Gastrocnemius medialis (tissue), 4 donors: ENCODE data around the gene PDE4D. TPM values are rescaled to one million over a fixed set of nuclear protein-coding genes. Genes with fewer than 3 reads are reported as not detected.

Source experiments
- ATAC-seq, 2 donors: fragments of 150-250 bp; one replicate each; pipeline ENCODE4 v1.9.1; 2016
- DNase-seq, 2 donors: peaks; one replicate each; pipeline ENCODE4 v3.0.0-alpha.2; 2019
- H3K27ac ChIP-seq, 4 donors: fragments of 200-600 bp; sonication (generic); 1 replicate in 1 of 4; 2 replicates in 3 of 4; pipeline ENCODE4 v1.5.1; 2016 to 2018; ENCODE audit warnings: mild to moderate bottlenecking in 2 of 4, moderate library complexity in 1 of 4
- H3K27me3 ChIP-seq, 3 donors: fragments of 200-600 bp; sonication (generic) in 2 of 3; 1 replicate in 1 of 3; 2 replicates in 2 of 3; pipeline versions ENCODE4 v1.5.1 to v1.6.0; 2016 to 2019; ENCODE audit warnings: mild to moderate bottlenecking in 1 of 3, moderate library complexity in 1 of 3
- H3K36me3 ChIP-seq, 2 donors: fragments of 200-600 bp; sonication (generic) in 1 of 2; one replicate each; pipeline ENCODE4 v1.5.1; 2017 to 2018
- H3K4me1 ChIP-seq, 2 donors: fragments of 200-600 bp; sonication (generic) in 1 of 2; one replicate each; pipeline ENCODE4 v1.5.1; 2016 to 2017; ENCODE audit warnings: mild to moderate bottlenecking in 2 of 2
- H3K4me3 ChIP-seq, 4 donors: fragments of 200-600 bp; sonication (generic) in 3 of 4; 1 replicate in 1 of 4; 2 replicates in 3 of 4; pipeline ENCODE4 v1.5.1; 2016 to 2019; ENCODE audit warnings: mild to moderate bottlenecking in 2 of 4
- H3K9me3 ChIP-seq, 3 donors: fragments of 200-600 bp; sonication (generic) in 2 of 3; 1 replicate in 1 of 3; 2 replicates in 2 of 3; pipeline ENCODE4 v1.5.1; 2016 to 2019
- POLR2A ChIP-seq, 2 donors: fragments of 450-650 bp; IDR thresholded peaks; one replicate each; pipeline ENCODE4 v1.6.1; 2017; ENCODE audit warnings: antibody characterized with exemption in 2 of 2, mild to moderate bottlenecking in 2 of 2, moderate library complexity in 2 of 2
- in situ Hi-C, 4 donors: fragments of 200-750 bp; cut with MboI; loops; one replicate each; pipeline versions ENCODE4 v1.15.0 to v1.8.0; 2017; ENCODE audit warnings: low sequenced_read_pairs in 4 of 4
- intact Hi-C: fragments of 100-400 bp; cut with DNase I; formaldehyde crosslinking; loops from one replicate; pipeline ENCODE4 v1.15.1; 2023; ENCODE audit warnings: low total_unique reads
- total RNA-seq, 4 donors: library from RNA; depleted of rRNA; stranded (reverse); fragments of >200 nt; gene quantifications; one replicate each; pipeline versions ENCODE4 v1.1.0 to v1.2.3, GENCODE V29; 2016
- TF ChIP-seq, protein P1 (sequence below), 5 experiments: fragments of 450-650 bp in 3 of 5; fragments of 200-600 bp in 2 of 5; sonication (generic) in 2 of 5; IDR thresholded peaks in 4 of 5; conservative IDR thresholded peaks in 1 of 5; 1 replicate in 4 of 5; 2 replicates in 1 of 5; pipeline ENCODE4 v1.5.1; 2016 to 2019; ENCODE audit warnings: antibody characterized with exemption in 5 of 5, mild to moderate bottlenecking in 3 of 5, moderate library complexity in 3 of 5

The PDE4D gene
- total RNA-seq, 4 donors from 2014 or later: 133 to 223 (median 185) TPM

DNA sequence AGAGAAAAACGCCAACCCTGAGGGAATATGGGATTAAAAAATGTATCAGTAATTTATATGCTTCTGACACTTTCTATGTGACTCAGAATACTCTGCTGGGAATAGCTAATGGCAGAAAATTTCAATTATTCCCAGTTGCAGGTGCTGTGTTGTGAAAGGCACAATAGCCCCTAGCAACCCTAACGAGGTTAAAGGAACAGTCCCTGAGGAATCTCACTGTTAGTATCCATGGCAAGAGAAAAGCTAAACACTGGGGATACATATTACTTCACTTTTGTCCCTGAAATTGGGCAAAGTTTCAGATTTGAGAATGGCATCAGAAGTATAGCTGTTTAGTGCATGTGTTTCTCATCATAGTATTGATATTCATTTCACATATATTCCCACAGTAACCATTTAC lies 755.7 kb downstream of the PDE4D start:
- in situ Hi-C loops (no loop called here), intact Hi-C loops (no loop called here)
- TF ChIP-seq, protein P1, sequence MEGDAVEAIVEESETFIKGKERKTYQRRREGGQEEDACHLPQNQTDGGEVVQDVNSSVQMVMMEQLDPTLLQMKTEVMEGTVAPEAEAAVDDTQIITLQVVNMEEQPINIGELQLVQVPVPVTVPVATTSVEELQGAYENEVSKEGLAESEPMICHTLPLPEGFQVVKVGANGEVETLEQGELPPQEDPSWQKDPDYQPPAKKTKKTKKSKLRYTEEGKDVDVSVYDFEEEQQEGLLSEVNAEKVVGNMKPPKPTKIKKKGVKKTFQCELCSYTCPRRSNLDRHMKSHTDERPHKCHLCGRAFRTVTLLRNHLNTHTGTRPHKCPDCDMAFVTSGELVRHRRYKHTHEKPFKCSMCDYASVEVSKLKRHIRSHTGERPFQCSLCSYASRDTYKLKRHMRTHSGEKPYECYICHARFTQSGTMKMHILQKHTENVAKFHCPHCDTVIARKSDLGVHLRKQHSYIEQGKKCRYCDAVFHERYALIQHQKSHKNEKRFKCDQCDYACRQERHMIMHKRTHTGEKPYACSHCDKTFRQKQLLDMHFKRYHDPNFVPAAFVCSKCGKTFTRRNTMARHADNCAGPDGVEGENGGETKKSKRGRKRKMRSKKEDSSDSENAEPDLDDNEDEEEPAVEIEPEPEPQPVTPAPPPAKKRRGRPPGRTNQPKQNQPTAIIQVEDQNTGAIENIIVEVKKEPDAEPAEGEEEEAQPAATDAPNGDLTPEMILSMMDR (IDR thresholded peaks at IDR 0.05 in 4 of 5, conservative IDR thresholded peaks at IDR 0.05 in 1 of 5): no peak
- TF ChIP-seq POLR2A (IDR thresholded peaks at IDR 0.05): no peak
- Histone ChIP-seq H3K27ac (peak overlapping the region; percentile 81 to 89 (median 84)), H3K36me3 (no peaks in the 10 kb centered on the region), H3K4me1 (peaks cover 73 to 85% of the 10 kb centered on the region in 2 donors), H3K4me3 (no peak overlapping the region), H3K27me3 (no peaks in the 10 kb centered on the region), H3K9me3 (no peaks in the 10 kb centered on the region)
- DNase-seq: no peak
- ATAC-seq: no peak

DNA sequence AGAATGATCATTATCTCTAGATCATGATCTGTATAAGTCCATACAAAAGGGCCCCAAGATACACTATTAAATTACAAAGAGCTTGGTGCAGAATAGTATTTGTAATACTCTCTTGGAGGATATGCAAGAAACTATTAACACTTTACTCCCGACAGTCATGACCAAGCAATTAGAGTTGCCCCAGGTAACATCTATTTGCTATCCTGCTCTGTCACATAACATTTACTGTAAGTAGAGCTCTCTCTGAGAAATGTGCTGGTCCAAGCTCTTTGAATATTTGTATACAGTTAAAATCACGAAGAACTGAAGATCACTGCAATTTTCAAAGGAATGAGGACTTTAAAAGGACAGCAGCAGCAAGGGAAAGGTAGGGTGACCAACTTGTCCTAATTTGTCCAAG lies 757.0 kb downstream of the PDE4D start:
- TF ChIP-seq, protein P1 (IDR thresholded peaks at IDR 0.05 in 4 of 5, conservative IDR thresholded peaks at IDR 0.05 in 1 of 5): no peak
- in situ Hi-C loops (no loop called here), intact Hi-C loops (no loop called here)
- Histone ChIP-seq H3K9me3 (no peaks in the 10 kb centered on the region), H3K27me3 (no peaks in the 10 kb centered on the region), H3K4me1 (peaks cover 61 to 77% of the 10 kb centered on the region in 2 donors), H3K36me3 (no peaks in the 10 kb centered on the region), H3K27ac (peak overlapping the region; percentile 81 to 89 (median 84)), H3K4me3 (no peak overlapping the region)
- DNase-seq: no peak
- no peak for ATAC-seq

DNA sequence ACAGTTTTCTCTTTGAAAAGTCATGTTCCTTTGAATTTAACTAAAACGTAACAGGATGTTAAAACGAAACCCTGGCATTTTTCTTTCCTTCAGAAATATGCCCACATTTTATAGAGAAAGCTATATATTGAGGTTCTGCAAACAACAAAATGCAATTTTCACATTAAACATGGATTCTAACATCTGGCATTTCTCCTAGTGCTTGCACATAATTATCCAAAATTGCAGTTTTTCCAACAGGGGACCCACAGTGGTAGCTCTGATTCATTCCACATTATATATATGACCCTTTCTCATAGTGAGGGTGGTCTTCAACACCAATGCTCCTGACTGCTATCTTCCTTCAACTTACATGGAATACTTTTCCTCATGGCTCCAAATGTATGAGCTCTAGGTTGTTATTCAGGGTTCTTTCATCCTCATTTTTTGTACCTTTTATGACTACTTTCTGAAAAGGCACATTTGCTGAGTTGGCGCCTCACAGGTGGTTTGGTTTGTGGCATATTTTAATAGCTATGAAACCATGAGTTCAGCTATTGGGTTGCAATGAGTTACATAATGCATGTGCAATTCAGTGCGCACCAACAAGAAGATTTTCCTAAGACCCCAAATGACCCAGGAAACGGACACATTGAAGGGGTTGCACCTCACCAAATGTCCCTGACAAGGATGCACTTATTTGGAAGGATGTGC lies 758.9 kb downstream of the PDE4D start:
- no peaks in the 10 kb centered on the region for H3K9me3 ChIP-seq
- DNase-seq: no peak
- H3K4me3 ChIP-seq: no peak overlapping the region
- in situ Hi-C loops (no loop called here), intact Hi-C loops (no loop called here)
- H3K27ac ChIP-seq: peak overlapping the region; percentile 55 to 89 (median 86)
- ATAC-seq: no peak
- TF ChIP-seq POLR2A (IDR thresholded peaks at IDR 0.05): no peak
- TF ChIP-seq, protein P1 (IDR thresholded peaks at IDR 0.05 in 4 of 5, conservative IDR thresholded peaks at IDR 0.05 in 1 of 5): no peak
- H3K4me1 ChIP-seq: peaks cover 48 to 60% of the 10 kb centered on the region in 2 donors
- H3K36me3 ChIP-seq: no peaks in the 10 kb centered on the region
- H3K27me3 ChIP-seq: no peaks in the 10 kb centered on the region

DNA sequence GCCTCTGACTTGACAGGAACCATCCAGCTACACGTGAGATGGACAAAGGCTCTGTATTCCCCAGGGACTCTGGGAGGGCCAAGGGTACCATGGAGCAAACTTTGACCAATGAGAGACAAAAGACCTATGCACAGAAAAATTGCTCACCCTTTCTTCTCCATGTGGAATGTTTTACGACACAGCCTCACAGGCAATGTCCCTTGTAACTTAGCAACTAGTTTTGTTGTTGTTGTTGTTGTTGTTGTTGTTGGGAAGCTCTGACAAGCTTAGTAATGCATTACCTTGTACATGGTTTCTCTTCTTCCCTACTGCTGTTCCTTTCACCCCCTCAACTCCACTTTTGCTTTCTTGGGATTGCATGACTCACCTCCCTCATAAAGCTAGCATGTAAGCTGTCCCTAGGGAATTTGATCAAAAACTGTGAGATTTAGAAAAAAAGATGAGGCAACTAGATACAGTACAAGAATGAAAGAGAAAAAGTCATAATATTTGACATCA lies 759.7 kb downstream of the PDE4D start:
- intact Hi-C loops (no loop called here), in situ Hi-C loops (no loop called here)
- H3K27me3 ChIP-seq: no peaks in the 10 kb centered on the region
- H3K4me1 ChIP-seq: peaks cover 48 to 52% of the 10 kb centered on the region in 2 donors
- TF ChIP-seq, protein P1 (IDR thresholded peaks at IDR 0.05 in 4 of 5, conservative IDR thresholded peaks at IDR 0.05 in 1 of 5): no peak
- TF ChIP-seq POLR2A (IDR thresholded peaks at IDR 0.05): no peak
- no peak overlapping the region for H3K4me3 ChIP-seq
- no peak for DNase-seq
- H3K9me3 ChIP-seq: no peaks in the 10 kb centered on the region
- no peak for ATAC-seq
- peak overlapping the region; percentile 55 to 89 (median 86) for H3K27ac ChIP-seq
- no peaks in the 10 kb centered on the region for H3K36me3 ChIP-seq
